SK-N-SH (cell line): ENCODE measurements around the gene MAP3K4. TPM values are rescaled to one million over a fixed set of nuclear protein-coding genes. Genes with fewer than 3 reads are reported as not detected.
A peak's percentile ranks its signal among the peaks of the same experiment; 100 is the strongest.

Experiments
- CTCF ChIA-PET: fragments of 300-600, 350-600 bp; formaldehyde crosslinking; extraction: SDS; loops from one replicate; lab custom pipeline; 2021; lab: Yijun Ruan, JAX
- POLR2A ChIA-PET: fragments of 350-600 bp; sonication (Branson Sonifier 250); formaldehyde crosslinking; extraction: SDS; loops from one replicate; lab custom pipeline; 2020; ENCODE audit warnings: antibody characterized with exemption, inconsistent platforms; lab: Yijun Ruan, JAX
- DNase-seq: peaks from one replicate; pipeline ENCODE4 v3.0.0; 2012
- H2AFZ ChIP-seq: fragments of 200-600 bp; sonication (generic); 2 replicates; pipeline ENCODE4 v1.8.1; 2016; ENCODE audit warnings: antibody characterized with exemption, mild to moderate bottlenecking, low read depth
- H3F3A ChIP-seq: fragments of 200-600 bp; sonication (generic); replicated peaks from 2 replicates; pipeline ENCODE3; 2016; ENCODE audit warnings: antibody characterized with exemption, mild to moderate bottlenecking; ENCODE audit not compliant: insufficient read depth
- H3K27ac ChIP-seq, 2 experiments: fragments of 200-500 bp in 1 of 2; fragments of 200-600 bp in 1 of 2; sonication (Bioruptor generic) in 1 of 2; sonication (generic), shearing (Covaris generic) in 1 of 2; 2 replicates each; pipeline versions ENCODE4 v1.5.1 to v1.6.1; 2014 to 2016; ENCODE audit warnings: low read depth in 2 of 2, inconsistent platforms in 1 of 2, low read length in 1 of 2, mild to moderate bottlenecking in 1 of 2, mixed read lengths in 1 of 2
- H3K27me3 ChIP-seq: fragments of 200-600 bp; sonication (generic), shearing (Covaris generic); 2 replicates; pipeline ENCODE4 v1.6.1; 2016; ENCODE audit warnings: mixed run types; ENCODE audit not compliant: insufficient read depth
- H3K36me3 ChIP-seq, 2 experiments: fragments of 200-500 bp in 1 of 2; fragments of 200-600 bp in 1 of 2; sonication (Bioruptor generic) in 1 of 2; sonication (generic) in 1 of 2; replicated peaks in 1 of 2; 2 replicates each; pipeline versions ENCODE3 to v1.5.1; 2014 to 2016; ENCODE audit warnings: low read length in 1 of 2, mild to moderate bottlenecking in 1 of 2; ENCODE audit not compliant: insufficient read depth in 2 of 2, control insufficient read depth in 1 of 2
- H3K4me1 ChIP-seq, 2 experiments: fragments of 200-500 bp in 1 of 2; fragments of 200-600 bp in 1 of 2; sonication (Bioruptor generic) in 1 of 2; sonication (generic), shearing (Covaris generic) in 1 of 2; 2 replicates each; pipeline versions ENCODE4 v1.5.1 to v1.6.1; 2014 to 2016; ENCODE audit warnings: low read depth in 1 of 2, low read length in 1 of 2, mixed run types in 1 of 2; ENCODE audit not compliant: insufficient read depth in 2 of 2, control insufficient read depth in 1 of 2
- H3K4me2 ChIP-seq: fragments of 200-600 bp; sonication (generic), shearing (Covaris generic); 2 replicates; pipeline ENCODE4 v1.6.1; 2017; ENCODE audit warnings: mixed run types
- H3K4me3 ChIP-seq, 2 experiments: fragments of 200-500 bp in 1 of 2; fragments of 200-600 bp in 1 of 2; sonication (Bioruptor generic) in 1 of 2; sonication (generic), shearing (Covaris generic) in 1 of 2; 2 replicates each; pipeline versions ENCODE4 v1.5.1 to v1.8.1; 2014 to 2016; ENCODE audit warnings: low read depth in 2 of 2, inconsistent platforms in 1 of 2, low read length in 1 of 2, mild to moderate bottlenecking in 1 of 2, mixed read lengths in 1 of 2, moderate library complexity in 1 of 2
- H3K79me2 ChIP-seq: fragments of 200-600 bp; sonication (generic); 2 replicates; pipeline ENCODE4 v1.8.1; 2017; ENCODE audit warnings: mild to moderate bottlenecking; ENCODE audit not compliant: insufficient read depth
- H3K9ac ChIP-seq: fragments of 200-600 bp; sonication (generic); 2 replicates; pipeline ENCODE4 v1.6.1; 2017; ENCODE audit warnings: mixed run types
- H3K9me2 ChIP-seq: fragments of 200-600 bp; sonication (generic); 2 replicates; pipeline ENCODE4 v1.6.1; 2017; ENCODE audit warnings: mixed run types
- H3K9me3 ChIP-seq: fragments of 200-600 bp; sonication (generic); 2 replicates; pipeline ENCODE4 v1.6.1; 2017; ENCODE audit warnings: mixed run types, mild to moderate bottlenecking, moderate library complexity
- H4K20me1 ChIP-seq: fragments of 200-600 bp; sonication (generic); 2 replicates; pipeline ENCODE4 v1.6.1; 2017; ENCODE audit warnings: mild to moderate bottlenecking, mixed run types; ENCODE audit not compliant: insufficient read depth
- EP300 ChIP-seq, 2 experiments: IDR thresholded peaks; 2 replicates each; pipeline versions ENCODE4 v1.4.0 to v1.6.1; 2012; ENCODE audit warnings: borderline replicate concordance in 1 of 2, low read depth in 1 of 2, low read length in 1 of 2
- FOSL2 ChIP-seq: IDR thresholded peaks from 2 replicates; pipeline ENCODE4 v1.4.0; 2012; ENCODE audit warnings: low read depth, mild to moderate bottlenecking, moderate library complexity, borderline replicate concordance
- FOXJ3 ChIP-seq: sonication (generic); formaldehyde crosslinking; IDR thresholded peaks from 2 replicates; pipeline ENCODE4 v1.5.1; 2020; ENCODE audit warnings: mild to moderate bottlenecking, missing genetic modification reagents
- GATA2 ChIP-seq: sonication (generic); formaldehyde crosslinking; IDR thresholded peaks from 2 replicates; pipeline ENCODE4 v1.5.0; 2020; ENCODE audit warnings: mild to moderate bottlenecking, missing genetic modification reagents
- MXI1 ChIP-seq: IDR thresholded peaks from 2 replicates; pipeline ENCODE4 v1.6.1; 2012; ENCODE audit warnings: mild to moderate bottlenecking, low read depth, low read length, improper control_type of control experiment
- NFIC ChIP-seq: IDR thresholded peaks from 2 replicates; pipeline ENCODE4 v1.4.0; 2012; ENCODE audit warnings: borderline replicate concordance
- RXRA ChIP-seq: IDR thresholded peaks from 2 replicates; pipeline ENCODE4 v1.4.0; 2012; ENCODE audit warnings: low read depth, mild to moderate bottlenecking, borderline replicate concordance
- SMC3 ChIP-seq: IDR thresholded peaks from 2 replicates; pipeline ENCODE4 v1.6.1; 2012; ENCODE audit warnings: low read depth, low read length, improper control_type of control experiment
- TAF1 ChIP-seq: IDR thresholded peaks from 2 replicates; pipeline ENCODE4 v1.6.1; 2012; ENCODE audit warnings: low read depth, mild to moderate bottlenecking, low read length, moderate library complexity, borderline replicate concordance
- TEAD4 ChIP-seq: IDR thresholded peaks from 2 replicates; pipeline ENCODE4 v1.4.0; 2012; ENCODE audit warnings: mild to moderate bottlenecking, borderline replicate concordance; ENCODE audit not compliant: insufficient read depth
- YY1 ChIP-seq: IDR thresholded peaks from 2 replicates; pipeline ENCODE4 v1.4.0; 2012; ENCODE audit warnings: low read depth, mild to moderate bottlenecking
- WGBS: methylation state at CpG from one replicate; pipeline ENCODE4 v1.1.6; 2017; ENCODE audit warnings: low lambda C conversion rate; 5-methylcytosine and 5-hydroxymethylcytosine counted together
- polyA plus RNA-seq, 3 experiments: library from polyadenylated mRNA; depleted of rRNA; stranded (reverse); fragments of >200 nt; gene quantifications; 2 replicates each; pipeline ENCODE4 v1.2.3, GENCODE V29; 2012
- TF ChIP-seq, protein P1 (sequence below): IDR thresholded peaks from 2 replicates; pipeline ENCODE4; 2012
- TF ChIP-seq, protein P2 (sequence below): fragments of 150-350 bp; IDR thresholded peaks from 2 replicates; pipeline ENCODE4 v1.6.1; 2016; ENCODE audit warnings: mild to moderate bottlenecking, low read depth, low read length
- TF ChIP-seq, protein P3 (sequence below): fragments of 200-600 bp; sonication (generic); IDR thresholded peaks from 2 replicates; pipeline ENCODE4 v1.6.1; 2017; ENCODE audit warnings: antibody characterized with exemption, mild to moderate bottlenecking, moderate library complexity

The MAP3K4 gene
- polyA plus RNA-seq, 1 of the 3 experiments (the other 2 are of a cell fraction): 6.8 TPM

DNA sequence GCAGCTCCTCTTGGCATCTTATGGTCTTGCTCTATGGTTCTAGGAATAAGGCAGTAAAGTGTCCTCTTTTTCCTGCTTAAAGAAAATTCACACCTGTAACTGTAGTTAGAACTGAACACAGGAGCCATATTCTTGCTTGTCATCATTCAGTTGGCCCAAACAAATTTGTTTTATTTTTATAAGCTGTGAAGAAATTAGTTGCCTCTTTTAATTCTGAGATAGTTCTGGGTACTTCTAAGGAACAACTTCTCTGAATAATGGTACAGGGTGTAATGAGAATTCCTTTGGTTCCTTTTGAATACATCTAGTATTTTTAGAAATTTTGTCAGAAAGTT lies 1.4 kb downstream of the MAP3K4 start:
- CTCF ChIA-PET: interaction anchor here (0.7 to 5.7 kb wide), 31 partner anchors 9 to 403 kb away, joined by 3 to 59 read pairs (median 4); no protein-coding TSS in a partner anchor
- DNase-seq: no peak
- Histone ChIP-seq H3K27ac (peak overlapping the region in 1 of 2 experiments; percentile 86; a peak in 1 of 4 replicates), H4K20me1 (peaks cover 17% of the 10 kb centered on the region), H3K4me2 (peak overlapping the region; percentile 89; the same call in 1 of the 2 replicates), H3K4me3 (peak overlapping the region; percentile 89 to 90), H3K4me1 (peaks cover 3 to 5% of the 10 kb centered on the region in 2 experiments; a peak in 3 of 4 replicates), H2AFZ (no peak overlapping the region), H3F3A (peaks cover 15% of the 10 kb centered on the region), H3K27me3 (no peaks in the 10 kb centered on the region), H3K9ac (no peak overlapping the region), H3K9me2 (no peaks in the 10 kb centered on the region), H3K9me3 (no peaks in the 10 kb centered on the region), H3K79me2 (peaks cover 56% of the 10 kb centered on the region), H3K36me3 (no peaks in the 10 kb centered on the region)
- no peak for TF ChIP-seq EP300 (IDR thresholded peaks at IDR 0.05; ENCODE audit: borderline replicate concordance in 1 of 2, low read depth in 1 of 2, low read length in 1 of 2)
- no peak for TF ChIP-seq TAF1
- TF ChIP-seq RXRA: no peak
- TF ChIP-seq YY1: no peak
- TF ChIP-seq MXI1: no peak
- no peak for TF ChIP-seq NFIC
- no peak for TF ChIP-seq FOXJ3 (CRISPR knock-in tag)
- TF ChIP-seq, protein P1, sequence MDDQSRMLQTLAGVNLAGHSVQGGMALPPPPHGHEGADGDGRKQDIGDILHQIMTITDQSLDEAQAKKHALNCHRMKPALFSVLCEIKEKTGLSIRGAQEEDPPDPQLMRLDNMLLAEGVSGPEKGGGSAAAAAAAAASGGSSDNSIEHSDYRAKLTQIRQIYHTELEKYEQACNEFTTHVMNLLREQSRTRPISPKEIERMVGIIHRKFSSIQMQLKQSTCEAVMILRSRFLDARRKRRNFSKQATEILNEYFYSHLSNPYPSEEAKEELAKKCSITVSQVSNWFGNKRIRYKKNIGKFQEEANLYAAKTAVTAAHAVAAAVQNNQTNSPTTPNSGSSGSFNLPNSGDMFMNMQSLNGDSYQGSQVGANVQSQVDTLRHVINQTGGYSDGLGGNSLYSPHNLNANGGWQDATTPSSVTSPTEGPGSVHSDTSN: no peak
- TF ChIP-seq FOSL2: no peak
- no peak for TF ChIP-seq TEAD4
- TF ChIP-seq SMC3: no peak
- TF ChIP-seq, protein P2, sequence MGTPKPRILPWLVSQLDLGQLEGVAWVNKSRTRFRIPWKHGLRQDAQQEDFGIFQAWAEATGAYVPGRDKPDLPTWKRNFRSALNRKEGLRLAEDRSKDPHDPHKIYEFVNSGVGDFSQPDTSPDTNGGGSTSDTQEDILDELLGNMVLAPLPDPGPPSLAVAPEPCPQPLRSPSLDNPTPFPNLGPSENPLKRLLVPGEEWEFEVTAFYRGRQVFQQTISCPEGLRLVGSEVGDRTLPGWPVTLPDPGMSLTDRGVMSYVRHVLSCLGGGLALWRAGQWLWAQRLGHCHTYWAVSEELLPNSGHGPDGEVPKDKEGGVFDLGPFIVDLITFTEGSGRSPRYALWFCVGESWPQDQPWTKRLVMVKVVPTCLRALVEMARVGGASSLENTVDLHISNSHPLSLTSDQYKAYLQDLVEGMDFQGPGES: no peak
- POLR2A ChIA-PET: interaction anchor here (0.6 kb wide), 1 partner anchor 124 kb away, joined by 3 read pairs; no protein-coding TSS in a partner anchor

DNA sequence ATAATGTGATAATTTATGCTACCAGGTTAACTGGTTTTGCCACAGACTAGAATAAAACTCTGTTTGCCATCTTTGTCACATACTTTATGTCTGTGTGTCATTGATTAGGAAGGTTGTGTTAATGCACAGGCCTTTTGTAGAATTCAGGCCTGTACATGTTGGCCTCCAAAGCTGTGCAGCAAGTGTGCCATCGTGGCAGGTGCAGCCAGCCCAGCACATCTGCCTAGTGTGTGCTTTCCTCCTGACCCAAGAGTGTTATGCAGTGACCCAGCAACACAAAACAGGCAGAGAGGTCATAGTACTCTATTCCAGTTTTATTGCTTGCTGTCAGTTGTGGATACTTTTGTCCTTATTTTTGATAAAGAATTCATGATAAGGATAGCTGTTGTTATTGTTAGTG lies 3.7 kb downstream of the MAP3K4 start:
- CTCF ChIA-PET: interaction anchor here (1.7 to 1.8 kb wide), 2 partner anchors 65 to 379 kb away, joined by 6 to 8 read pairs; no protein-coding TSS in a partner anchor
- Histone ChIP-seq H3K9me2 (no peaks in the 10 kb centered on the region), H3K4me2 (no peak overlapping the region), H3K4me3 (no peak overlapping the region), H3K4me1 (peaks cover 3 to 9% of the 10 kb centered on the region in 2 experiments; a peak in 3 of 4 replicates)
- TF ChIP-seq GATA2 (CRISPR knock-in tag): no peak
- TF ChIP-seq, protein P3, sequence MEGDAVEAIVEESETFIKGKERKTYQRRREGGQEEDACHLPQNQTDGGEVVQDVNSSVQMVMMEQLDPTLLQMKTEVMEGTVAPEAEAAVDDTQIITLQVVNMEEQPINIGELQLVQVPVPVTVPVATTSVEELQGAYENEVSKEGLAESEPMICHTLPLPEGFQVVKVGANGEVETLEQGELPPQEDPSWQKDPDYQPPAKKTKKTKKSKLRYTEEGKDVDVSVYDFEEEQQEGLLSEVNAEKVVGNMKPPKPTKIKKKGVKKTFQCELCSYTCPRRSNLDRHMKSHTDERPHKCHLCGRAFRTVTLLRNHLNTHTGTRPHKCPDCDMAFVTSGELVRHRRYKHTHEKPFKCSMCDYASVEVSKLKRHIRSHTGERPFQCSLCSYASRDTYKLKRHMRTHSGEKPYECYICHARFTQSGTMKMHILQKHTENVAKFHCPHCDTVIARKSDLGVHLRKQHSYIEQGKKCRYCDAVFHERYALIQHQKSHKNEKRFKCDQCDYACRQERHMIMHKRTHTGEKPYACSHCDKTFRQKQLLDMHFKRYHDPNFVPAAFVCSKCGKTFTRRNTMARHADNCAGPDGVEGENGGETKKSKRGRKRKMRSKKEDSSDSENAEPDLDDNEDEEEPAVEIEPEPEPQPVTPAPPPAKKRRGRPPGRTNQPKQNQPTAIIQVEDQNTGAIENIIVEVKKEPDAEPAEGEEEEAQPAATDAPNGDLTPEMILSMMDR: no peak
- TF ChIP-seq, all 33 proteins: peak for 0
- Histone ChIP-seq H3K9me3 (no peaks in the 10 kb centered on the region), H3K27ac (no peak overlapping the region; a peak in 1 of 4 replicates), H4K20me1 (peaks cover 17% of the 10 kb centered on the region), H3F3A (peaks cover 15% of the 10 kb centered on the region), H3K79me2 (peaks cover 79% of the 10 kb centered on the region), H3K9ac (no peak overlapping the region), H3K36me3 (peaks cover 0 to 6% of the 10 kb centered on the region in 2 experiments), H2AFZ (no peak overlapping the region), H3K27me3 (no peaks in the 10 kb centered on the region)
- POLR2A ChIA-PET: no interaction called here
- DNase-seq: no peak
- 80% methylated on average over 1 of the region's 1 CpG for WGBS
